Measurements from ENCODE around the gene SYNPO2. TPM values are rescaled to one million over a fixed set of nuclear protein-coding genes. Genes with fewer than 3 reads are reported as not detected.
A peak's percentile ranks its signal among the peaks of the same experiment; 100 is the strongest.

SYNPO2 gene
- total RNA-seq, 1 experiment from 2014 or later: 0.87 TPM

DNA sequence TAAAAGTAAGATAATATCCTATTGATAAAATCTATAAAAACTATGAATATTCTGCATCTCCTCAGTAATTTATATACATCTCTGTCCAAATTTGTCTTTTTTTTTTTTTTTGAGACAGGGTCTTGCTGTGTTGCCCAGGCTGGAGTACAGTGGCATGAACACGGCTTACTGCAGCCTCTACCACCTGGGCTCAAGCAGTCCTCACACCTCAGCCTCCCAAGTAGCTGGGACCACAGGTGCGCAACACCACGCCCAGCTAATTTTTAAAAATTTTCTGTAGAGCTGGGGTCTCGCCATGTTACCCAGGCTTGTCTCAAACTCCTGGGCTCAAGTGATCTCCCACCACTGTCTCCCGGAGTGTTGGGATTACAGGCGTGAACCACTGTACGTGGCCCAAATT is 40.4 kb upstream of the SYNPO2 start:
- BruUV-seq (replicated peaks): no TSS peak
- H3K4me3 ChIP-seq: no peak overlapping the region
- H3K9me3 ChIP-seq (ENCODE audit: insufficient read depth, low read depth): no peaks in the 10 kb centered on the region
- intact Hi-C loops (cut with micrococcal nuclease; ENCODE audit: unreplicated experiment): no loop called here
- ChIA-PET POLR2A (ENCODE audit: unreplicated experiment) (no interaction called here), CTCF (no interaction called here)
- no peak overlapping the region for H3K27ac ChIP-seq
- H4K20me1 ChIP-seq (ENCODE audit: insufficient read depth): no peaks in the 10 kb centered on the region
- H3F3A ChIP-seq (ENCODE audit: insufficient read depth, low read depth): no peaks in the 10 kb centered on the region
- DNase-seq: no peak
- H3K27me3 ChIP-seq (ENCODE audit: insufficient read depth, low read depth): no peaks in the 10 kb centered on the region
- no peak overlapping the region for H2AFZ ChIP-seq
- TF ChIP-seq, protein P1, sequence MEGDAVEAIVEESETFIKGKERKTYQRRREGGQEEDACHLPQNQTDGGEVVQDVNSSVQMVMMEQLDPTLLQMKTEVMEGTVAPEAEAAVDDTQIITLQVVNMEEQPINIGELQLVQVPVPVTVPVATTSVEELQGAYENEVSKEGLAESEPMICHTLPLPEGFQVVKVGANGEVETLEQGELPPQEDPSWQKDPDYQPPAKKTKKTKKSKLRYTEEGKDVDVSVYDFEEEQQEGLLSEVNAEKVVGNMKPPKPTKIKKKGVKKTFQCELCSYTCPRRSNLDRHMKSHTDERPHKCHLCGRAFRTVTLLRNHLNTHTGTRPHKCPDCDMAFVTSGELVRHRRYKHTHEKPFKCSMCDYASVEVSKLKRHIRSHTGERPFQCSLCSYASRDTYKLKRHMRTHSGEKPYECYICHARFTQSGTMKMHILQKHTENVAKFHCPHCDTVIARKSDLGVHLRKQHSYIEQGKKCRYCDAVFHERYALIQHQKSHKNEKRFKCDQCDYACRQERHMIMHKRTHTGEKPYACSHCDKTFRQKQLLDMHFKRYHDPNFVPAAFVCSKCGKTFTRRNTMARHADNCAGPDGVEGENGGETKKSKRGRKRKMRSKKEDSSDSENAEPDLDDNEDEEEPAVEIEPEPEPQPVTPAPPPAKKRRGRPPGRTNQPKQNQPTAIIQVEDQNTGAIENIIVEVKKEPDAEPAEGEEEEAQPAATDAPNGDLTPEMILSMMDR (conservative IDR thresholded peaks at IDR 0.05): no peak
- no peak for TF ChIP-seq EZH2 (IDR thresholded peaks at IDR 0.05; ENCODE audit: low read depth)
- H3K4me1 ChIP-seq (replicated peaks; ENCODE audit: insufficient read depth): no peaks in the 10 kb centered on the region
- H3K79me2 ChIP-seq (ENCODE audit: low read depth): no peaks in the 10 kb centered on the region
- H3K36me3 ChIP-seq (ENCODE audit: low read depth): no peaks in the 10 kb centered on the region
- H3K4me2 ChIP-seq: no peak overlapping the region
- H3K9me2 ChIP-seq (ENCODE audit: insufficient read depth): no peaks in the 10 kb centered on the region

DNA sequence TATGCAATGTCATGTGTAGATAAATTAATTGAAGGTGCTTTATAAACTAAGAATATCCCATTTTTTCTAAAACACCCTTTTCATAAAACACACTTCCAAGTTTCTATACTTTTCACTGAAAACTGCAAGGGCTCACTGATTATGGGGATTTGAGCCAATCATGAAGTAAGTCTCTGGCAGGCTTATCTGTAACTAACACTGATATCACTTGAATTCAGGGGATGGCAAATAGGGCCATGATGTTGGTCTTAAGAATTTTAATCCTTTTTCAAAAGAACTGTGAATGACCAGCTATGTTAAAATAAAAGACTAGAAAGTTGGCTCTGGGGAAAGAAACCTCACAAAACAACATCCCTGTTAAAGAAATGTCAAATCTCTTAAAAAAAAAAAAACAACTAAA is 39.8 kb upstream of the SYNPO2 start:
- ChIA-PET CTCF (no interaction called here), POLR2A (ENCODE audit: unreplicated experiment) (no interaction called here)
- no peaks in the 10 kb centered on the region for H3K27me3 ChIP-seq (ENCODE audit: insufficient read depth, low read depth)
- TF ChIP-seq, protein P1 (conservative IDR thresholded peaks at IDR 0.05): no peak
- no peak for TF ChIP-seq EZH2 (IDR thresholded peaks at IDR 0.05; ENCODE audit: low read depth)
- intact Hi-C loops (cut with micrococcal nuclease; ENCODE audit: unreplicated experiment): no loop called here
- no peak overlapping the region for H3K27ac ChIP-seq
- H3K4me2 ChIP-seq: no peak overlapping the region
- H3K9me3 ChIP-seq (ENCODE audit: insufficient read depth, low read depth): no peaks in the 10 kb centered on the region
- H3K36me3 ChIP-seq (ENCODE audit: low read depth): no peaks in the 10 kb centered on the region
- H3K9me2 ChIP-seq (ENCODE audit: insufficient read depth): no peaks in the 10 kb centered on the region
- no peaks in the 10 kb centered on the region for H3K79me2 ChIP-seq (ENCODE audit: low read depth)
- no TSS peak for BruUV-seq (replicated peaks)
- no peaks in the 10 kb centered on the region for H3F3A ChIP-seq (ENCODE audit: insufficient read depth, low read depth)
- H3K4me3 ChIP-seq: no peak overlapping the region
- no peak for DNase-seq
- H2AFZ ChIP-seq: no peak overlapping the region
- H4K20me1 ChIP-seq (ENCODE audit: insufficient read depth): no peaks in the 10 kb centered on the region
- no peaks in the 10 kb centered on the region for H3K4me1 ChIP-seq (replicated peaks; ENCODE audit: insufficient read depth)

- no peaks in the 10 kb centered on the region for H3F3A ChIP-seq (ENCODE audit: insufficient read depth, low read depth)
- POLR2A ChIA-PET (ENCODE audit: unreplicated experiment): no interaction called here
- H3K9me3 ChIP-seq (ENCODE audit: insufficient read depth, low read depth): no peaks in the 10 kb centered on the region
- DNase-seq: no peak
- no peak overlapping the region for H3K27ac ChIP-seq
- intact Hi-C loops (cut with micrococcal nuclease; ENCODE audit: unreplicated experiment): no loop called here
- H3K79me2 ChIP-seq (ENCODE audit: low read depth): no peaks in the 10 kb centered on the region
- CTCF ChIA-PET: no interaction called here
- H3K4me2 ChIP-seq: peak overlapping the region; percentile 84
- peak overlapping the region; percentile 87 for H2AFZ ChIP-seq
- no peaks in the 10 kb centered on the region for H3K36me3 ChIP-seq (ENCODE audit: low read depth)
- no TSS peak for BruUV-seq (replicated peaks)
- no peaks in the 10 kb centered on the region for H3K9me2 ChIP-seq (ENCODE audit: insufficient read depth)
- TF ChIP-seq, protein P1 (conservative IDR thresholded peaks at IDR 0.05): no peak
- TF ChIP-seq EZH2 (IDR thresholded peaks at IDR 0.05; ENCODE audit: low read depth): no peak
- no peaks in the 10 kb centered on the region for H3K27me3 ChIP-seq (ENCODE audit: insufficient read depth, low read depth)
- no peaks in the 10 kb centered on the region for H4K20me1 ChIP-seq (ENCODE audit: insufficient read depth)
- peak overlapping the region; percentile 52; the same call in 1 of the 2 replicates for H3K4me3 ChIP-seq
- no peaks in the 10 kb centered on the region for H3K4me1 ChIP-seq (replicated peaks; ENCODE audit: insufficient read depth)
Measured at GRCh38 chr4:118849867-118850487, 38.7 kb upstream of the SYNPO2 start.

All from PC-9 (cell line).